Measurements from ENCODE around the gene TKFC.

TKFC gene

GRCh38 chr11:61345954-61346843 is 13.2 kb downstream of the TKFC start:
- DNase-seq (ENCODE audit: extremely low spot score): no peak
- TF ChIP-seq, protein P1, sequence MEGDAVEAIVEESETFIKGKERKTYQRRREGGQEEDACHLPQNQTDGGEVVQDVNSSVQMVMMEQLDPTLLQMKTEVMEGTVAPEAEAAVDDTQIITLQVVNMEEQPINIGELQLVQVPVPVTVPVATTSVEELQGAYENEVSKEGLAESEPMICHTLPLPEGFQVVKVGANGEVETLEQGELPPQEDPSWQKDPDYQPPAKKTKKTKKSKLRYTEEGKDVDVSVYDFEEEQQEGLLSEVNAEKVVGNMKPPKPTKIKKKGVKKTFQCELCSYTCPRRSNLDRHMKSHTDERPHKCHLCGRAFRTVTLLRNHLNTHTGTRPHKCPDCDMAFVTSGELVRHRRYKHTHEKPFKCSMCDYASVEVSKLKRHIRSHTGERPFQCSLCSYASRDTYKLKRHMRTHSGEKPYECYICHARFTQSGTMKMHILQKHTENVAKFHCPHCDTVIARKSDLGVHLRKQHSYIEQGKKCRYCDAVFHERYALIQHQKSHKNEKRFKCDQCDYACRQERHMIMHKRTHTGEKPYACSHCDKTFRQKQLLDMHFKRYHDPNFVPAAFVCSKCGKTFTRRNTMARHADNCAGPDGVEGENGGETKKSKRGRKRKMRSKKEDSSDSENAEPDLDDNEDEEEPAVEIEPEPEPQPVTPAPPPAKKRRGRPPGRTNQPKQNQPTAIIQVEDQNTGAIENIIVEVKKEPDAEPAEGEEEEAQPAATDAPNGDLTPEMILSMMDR (IDR thresholded peaks at IDR 0.05; ENCODE audit: control extremely low read depth, extremely low read depth, low read depth, missing control alignments): no peak
- ChIA-PET CTCF (interaction anchor here (1.2 to 14.3 kb wide), 5 partner anchors 10 to 46 kb away, joined by 3 to 374 read pairs (median 13); partner anchors contain the start of genes CYB561A3, DDB1, TKFC and TMEM138), POLR2A (interaction anchor here (0.8 kb wide), 1 partner anchor 16 kb away, joined by 6 read pairs; no protein-coding TSS in a partner anchor)

DNA sequence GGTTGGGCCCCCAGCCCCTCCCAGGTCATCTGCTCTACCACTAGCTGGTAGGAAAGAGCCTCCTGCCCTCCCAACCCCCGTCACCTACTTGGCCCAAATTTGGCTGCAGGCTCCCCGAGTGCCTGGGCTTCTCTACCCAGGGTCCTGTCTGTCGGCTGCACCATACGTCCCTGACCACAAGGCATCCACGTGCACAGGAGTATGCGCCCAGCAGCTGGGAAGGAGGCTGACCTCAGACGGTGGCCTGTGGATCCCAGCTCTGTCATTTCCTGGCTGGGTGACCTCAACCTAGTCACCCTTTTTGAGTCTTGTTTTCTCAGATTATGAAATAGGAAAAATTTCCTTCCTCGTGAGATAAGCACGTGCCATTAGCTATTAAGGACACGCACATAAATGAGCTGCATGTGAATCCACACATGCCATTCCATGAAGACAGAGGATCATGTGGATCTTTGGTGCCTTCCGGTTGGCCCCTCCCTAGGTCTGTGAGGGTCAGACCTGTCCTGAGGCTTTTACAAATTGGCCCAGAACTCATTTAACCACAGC is 15.0 kb downstream of the TKFC start:
- ChIA-PET POLR2A (interaction anchor here (1.1 to 1.7 kb wide), 2 partner anchors 10 to 14 kb away, joined by 3 to 7 read pairs; partner anchors contain the start of genes CYB561A3 and TMEM138), CTCF (interaction anchor here (1.1 to 3.6 kb wide), 10 partner anchors 9 to 37 kb away, joined by 3 to 36 read pairs (median 5); partner anchors contain the start of genes CYB561A3, DDB1 and TKFC)
- DNase-seq (ENCODE audit: extremely low spot score): no peak
- TF ChIP-seq, protein P1 (IDR thresholded peaks at IDR 0.05; ENCODE audit: control extremely low read depth, extremely low read depth, low read depth, missing control alignments): no peak

DNA sequence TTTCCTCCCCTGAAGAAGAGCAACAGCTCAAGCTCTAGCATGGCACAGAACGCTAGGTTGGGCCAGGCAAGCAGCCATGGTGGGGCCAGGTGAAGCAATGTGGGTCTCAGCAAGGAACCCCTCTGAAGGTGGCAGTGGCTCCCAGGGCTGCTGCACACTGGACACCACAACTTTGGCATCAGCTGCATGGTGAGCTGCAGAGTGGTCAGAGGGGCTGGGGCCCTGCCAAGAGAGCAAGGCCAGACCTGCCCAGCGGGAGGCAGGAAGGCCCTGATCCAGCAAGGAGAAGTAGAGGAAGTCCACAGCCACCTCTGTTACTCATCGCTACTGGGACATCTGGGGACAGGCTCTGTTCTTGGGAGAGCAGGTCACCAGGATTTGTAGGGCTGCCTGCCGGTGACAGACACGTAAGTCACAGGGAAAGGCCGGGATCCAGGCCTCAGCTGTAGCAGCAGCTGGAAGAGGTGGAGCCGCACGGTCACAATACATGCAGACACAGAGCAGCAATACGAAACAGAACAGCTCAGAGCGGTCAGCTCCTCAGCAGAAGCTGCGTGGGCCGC is 16.2 kb downstream of the TKFC start:
- TF ChIP-seq, protein P1 (IDR thresholded peaks at IDR 0.05; ENCODE audit: control extremely low read depth, extremely low read depth, low read depth, missing control alignments): no peak
- DNase-seq (ENCODE audit: extremely low spot score): no peak
- CTCF ChIA-PET: interaction anchor here (0.8 to 3.6 kb wide), 8 partner anchors 11 to 96 kb away, joined by 3 to 36 read pairs (median 4); partner anchors contain the start of genes CYB561A3, DDB1 and TKFC
- POLR2A ChIA-PET: interaction anchor here (0.7 to 1.7 kb wide), 4 partner anchors 9 to 34 kb away, joined by 3 to 7 read pairs (median 4); partner anchors contain the start of genes CYB561A3 and TMEM138

DNA sequence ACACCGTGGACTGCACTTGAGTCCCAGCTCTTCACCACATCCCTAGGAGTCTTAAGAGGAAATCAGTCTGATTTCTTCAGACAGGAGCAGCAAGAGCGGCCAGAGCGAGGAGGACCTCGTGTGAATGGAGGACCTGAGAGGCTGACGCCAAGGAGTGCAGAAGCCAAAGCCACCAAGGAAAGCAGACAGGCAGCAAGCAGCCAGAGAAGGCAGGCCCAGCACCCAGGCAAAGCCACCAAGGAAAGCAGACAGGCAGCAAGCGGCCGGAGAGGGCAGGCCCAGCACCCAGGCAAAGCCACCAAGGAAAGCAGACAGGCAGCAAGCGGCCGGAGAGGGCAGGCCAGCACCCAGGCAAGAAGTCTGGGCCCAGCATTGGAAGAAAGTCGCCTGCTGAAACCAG is 16.9 kb downstream of the TKFC start:
- DNase-seq (ENCODE audit: extremely low spot score): no peak

DNA sequence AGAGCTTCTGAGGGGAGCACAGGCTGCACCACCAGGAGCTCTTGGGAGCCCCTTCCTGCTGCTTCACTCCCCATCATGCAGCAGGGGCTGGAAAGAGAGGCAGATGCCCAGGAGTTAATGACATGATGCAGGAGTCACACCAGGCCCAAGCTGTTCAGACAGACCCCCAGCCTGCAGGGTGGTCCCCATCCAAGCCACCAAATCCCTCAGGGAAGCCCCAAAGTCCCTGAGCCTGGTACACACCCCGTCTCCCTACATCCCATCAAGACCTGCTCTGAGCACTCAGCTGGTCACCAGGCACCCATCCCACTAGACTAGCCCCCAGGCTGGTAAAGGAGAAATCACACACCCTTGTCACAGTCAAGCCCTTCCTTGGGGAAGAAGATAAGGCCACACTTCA is 17.3 kb downstream of the TKFC start:
- TF ChIP-seq, protein P1 (IDR thresholded peaks at IDR 0.05; ENCODE audit: control extremely low read depth, extremely low read depth, low read depth, missing control alignments): no peak
- ChIA-PET POLR2A (no interaction called here), CTCF (interaction anchor here (0.9 to 3.6 kb wide), 3 partner anchors 10 to 14 kb away, joined by 3 to 36 read pairs (median 10); partner anchors contain the start of gene CYB561A3)
- no peak for DNase-seq (ENCODE audit: extremely low spot score)

More for the DNA sequence above, 16.9 kb downstream of the TKFC start:
- TF ChIP-seq, protein P1 (IDR thresholded peaks at IDR 0.05; ENCODE audit: control extremely low read depth, extremely low read depth, low read depth, missing control alignments): no peak
- CTCF ChIA-PET: interaction anchor here (0.9 to 3.6 kb wide), 5 partner anchors 11 to 96 kb away, joined by 3 to 36 read pairs (median 5); partner anchors contain the start of genes CYB561A3, DDB1 and TKFC
- POLR2A ChIA-PET: interaction anchor here (0.9 kb wide), 2 partner anchors 8 to 33 kb away, joined by 3 to 5 read pairs; no protein-coding TSS in a partner anchor

DNA sequence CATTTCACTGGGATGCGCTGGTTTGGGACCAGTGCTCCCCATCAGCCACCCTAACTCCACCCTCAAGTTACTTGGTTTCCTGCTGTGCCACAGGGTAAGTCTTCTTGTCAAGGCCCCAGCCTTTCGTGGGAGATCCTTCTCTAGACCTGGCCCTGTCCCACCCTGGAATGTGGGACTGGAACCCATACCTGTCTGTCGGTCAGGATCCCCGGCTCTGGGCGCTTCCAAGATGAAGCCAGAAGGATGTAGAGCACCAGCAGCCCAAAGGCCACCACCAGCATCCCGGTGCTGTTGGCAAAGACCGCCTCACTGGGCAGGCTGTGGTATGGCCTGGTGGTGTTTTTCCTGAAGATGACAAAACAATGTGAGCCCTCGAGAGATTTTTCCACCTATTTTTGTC is 17.8 kb downstream of the TKFC start:
- ChIA-PET CTCF (interaction anchor here (3.6 to 27.1 kb wide), 2 partner anchors 11 to 15 kb away, joined by 36 to 374 read pairs; partner anchors contain the start of genes DDB1 and TKFC), POLR2A (no interaction called here)

More for the DNA sequence above, 17.8 kb downstream of the TKFC start:
- TF ChIP-seq, protein P1 (IDR thresholded peaks at IDR 0.05; ENCODE audit: control extremely low read depth, extremely low read depth, low read depth, missing control alignments): no peak
- no peak for DNase-seq (ENCODE audit: extremely low spot score)

Data from GM10248 (cell line).